ENCODE results near the gene ALDH1B1. TPM values are rescaled to one million over a fixed set of nuclear protein-coding genes. Genes with fewer than 3 reads are reported as not detected.
"Not testable (repeated sequence)": the region's sequence is repeated elsewhere in the genome, so short reads cannot be mapped to it uniquely, and the experiment has no call there.

The ALDH1B1 gene
- total RNA-seq, 3 donors from 2014 or later, result 10.2 to 18.4 (median 11.0) TPM

GRCh38 chr9:38374847-38375571, 17.5 kb upstream of the ALDH1B1 start:
- intact Hi-C loops (cut with DNase I; ENCODE audit: low total_unique reads), result no loop called here
- Histone ChIP-seq H3K9me3 (no peaks in the 10 kb centered on the region), H3K4me1 (no peaks in the 10 kb centered on the region), H3K36me3 (no peaks in the 10 kb centered on the region), H3K27ac (no peak overlapping the region), H3K4me3 (no peak overlapping the region), H3K27me3 (no peaks in the 10 kb centered on the region)
- DNase-seq (ENCODE audit: low spot score in 2 of 2), result no peak
- no peak for TF ChIP-seq CTCF (IDR thresholded peaks at IDR 0.05)
- TF ChIP-seq POLR2AphosphoS5 (IDR thresholded peaks at IDR 0.05), result no peak
- no peak for TF ChIP-seq POLR2A (IDR thresholded peaks at IDR 0.05)

DNA sequence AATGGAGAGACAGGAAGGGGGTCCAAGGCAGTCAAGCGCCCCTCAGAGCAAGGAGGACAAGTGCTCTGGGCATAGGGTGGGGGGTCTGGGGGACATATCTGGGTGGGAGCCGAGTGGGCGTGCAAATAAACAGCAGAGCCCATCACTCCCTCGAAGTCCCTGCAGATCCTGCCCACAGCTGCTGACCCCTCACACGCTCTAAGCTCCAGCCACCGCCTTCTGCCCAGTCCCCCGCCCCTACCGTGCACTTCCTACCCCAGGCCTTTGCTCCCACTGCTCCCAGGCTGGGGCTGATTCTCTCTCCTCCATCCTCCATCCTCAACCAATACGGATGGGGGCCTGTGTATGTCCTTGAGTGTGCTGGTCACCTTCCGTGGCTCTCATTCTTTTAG, 16.9 kb upstream of the ALDH1B1 start:
- no peaks in the 10 kb centered on the region for H3K9me3 ChIP-seq
- H3K27me3 ChIP-seq, result no peaks in the 10 kb centered on the region
- H3K4me1 ChIP-seq, result no peaks in the 10 kb centered on the region
- no peaks in the 10 kb centered on the region for H3K36me3 ChIP-seq
- H3K4me3 ChIP-seq, result no peak overlapping the region
- TF ChIP-seq POLR2A (IDR thresholded peaks at IDR 0.05) (no peak), CTCF (IDR thresholded peaks at IDR 0.05) (no peak), POLR2AphosphoS5 (IDR thresholded peaks at IDR 0.05) (no peak)
- no peak for DNase-seq (ENCODE audit: low spot score in 2 of 2)
- H3K27ac ChIP-seq, result no peak overlapping the region
- intact Hi-C loops (cut with DNase I; ENCODE audit: low total_unique reads), result no loop called here

DNA sequence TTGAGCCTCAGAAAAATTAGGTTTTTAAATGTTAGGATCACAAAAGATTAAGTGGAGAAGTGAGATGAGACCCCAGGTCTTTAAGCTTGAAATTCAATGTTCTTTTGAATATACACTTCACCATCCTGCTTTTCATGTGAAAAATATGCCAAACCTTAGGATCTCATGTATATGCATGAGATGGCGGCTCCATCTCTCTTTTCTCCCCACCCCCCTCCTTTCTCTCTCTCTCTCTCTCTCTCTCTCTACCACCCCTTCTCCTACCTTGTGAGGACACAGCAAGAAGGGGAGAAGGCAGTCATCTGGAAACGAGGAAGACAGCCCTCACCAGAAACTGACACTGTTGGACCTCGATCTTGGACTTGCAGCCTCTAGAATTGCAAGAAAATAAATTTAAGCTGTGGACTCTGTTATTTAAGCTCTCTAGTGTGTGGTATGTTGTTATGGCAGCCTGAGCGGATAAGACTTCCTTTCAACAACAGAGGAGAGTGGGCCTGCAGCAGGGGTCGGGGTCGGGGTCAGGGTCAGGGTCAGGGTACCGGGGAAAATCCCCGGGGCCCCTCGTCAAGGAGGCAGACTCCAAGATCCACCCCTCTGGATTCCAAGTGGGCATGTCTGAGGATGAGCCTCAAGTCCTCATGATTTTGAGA, 16.4 kb upstream of the ALDH1B1 start:
- Histone ChIP-seq H3K4me3 (no peak overlapping the region), H3K27ac (no peak overlapping the region), H3K9me3 (no peaks in the 10 kb centered on the region), H3K4me1 (no peaks in the 10 kb centered on the region), H3K36me3 (no peaks in the 10 kb centered on the region), H3K27me3 (no peaks in the 10 kb centered on the region)
- DNase-seq (ENCODE audit: low spot score in 2 of 2), result no peak
- intact Hi-C loops (cut with DNase I; ENCODE audit: low total_unique reads), result no loop called here
- TF ChIP-seq CTCF (IDR thresholded peaks at IDR 0.05) (no peak), POLR2A (IDR thresholded peaks at IDR 0.05) (no peak), POLR2AphosphoS5 (IDR thresholded peaks at IDR 0.05) (no peak)

- intact Hi-C loops (cut with DNase I; ENCODE audit: low total_unique reads); H3K27me3 ChIP-seq; H3K4me1 ChIP-seq; H3K9me3 ChIP-seq; H3K36me3 ChIP-seq; H3K4me3 ChIP-seq; DNase-seq (ENCODE audit: low spot score in 2 of 2); H3K27ac ChIP-seq: not testable (repeated sequence)
These were observed 15.0 kb upstream of the ALDH1B1 start for GRCh38 chr9:38377336-38378083.

DNA sequence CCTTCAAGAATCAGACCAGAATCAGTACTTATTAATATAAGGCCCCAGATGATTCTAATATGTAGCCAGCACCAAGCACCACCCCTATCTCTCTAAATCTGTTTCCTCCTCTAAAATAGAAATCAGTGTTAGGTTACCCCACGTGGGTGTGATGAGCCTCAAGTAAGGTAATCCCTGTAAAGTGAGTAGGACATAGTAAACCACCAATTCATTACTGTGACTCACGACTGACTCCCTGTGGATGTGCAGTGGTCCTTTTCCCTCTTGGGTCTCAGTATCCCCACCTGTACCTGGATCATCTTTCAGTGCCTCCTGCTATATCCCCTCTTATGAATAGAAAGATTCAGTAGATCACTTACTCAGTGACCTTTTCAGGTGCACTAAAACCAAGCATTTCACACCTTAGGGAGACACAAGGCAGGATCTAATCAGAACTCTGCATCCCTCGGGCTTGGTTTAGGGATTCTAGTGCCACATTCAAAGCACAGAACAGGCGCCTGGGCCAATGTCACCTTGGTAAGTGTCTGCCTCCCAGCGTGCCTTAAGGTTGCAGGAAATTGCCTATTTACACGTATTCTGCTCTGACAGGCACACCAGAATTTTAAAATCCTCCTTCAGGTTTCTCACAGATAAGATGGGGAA, 12.2 kb upstream of the ALDH1B1 start:
- no peak for TF ChIP-seq POLR2A (IDR thresholded peaks at IDR 0.05)
- TF ChIP-seq POLR2AphosphoS5 (IDR thresholded peaks at IDR 0.05), result no peak
- no peak for TF ChIP-seq CTCF (IDR thresholded peaks at IDR 0.05)
- no peak overlapping the region for H3K27ac ChIP-seq

More for the DNA sequence above, 12.2 kb upstream of the ALDH1B1 start:
- no peak overlapping the region for H3K4me3 ChIP-seq
- H3K27me3 ChIP-seq, result no peaks in the 10 kb centered on the region
- intact Hi-C loops (cut with DNase I; ENCODE audit: low total_unique reads), result no loop called here
- peaks cover 7 to 10% of the 10 kb centered on the region in 2 donors for H3K9me3 ChIP-seq
- H3K4me1 ChIP-seq, result no peaks in the 10 kb centered on the region
- no peak for DNase-seq (ENCODE audit: low spot score in 2 of 2)
- H3K36me3 ChIP-seq, result no peaks in the 10 kb centered on the region

All from breast epithelium (tissue), 4 donors.